Embryonic facial prominence (tissue), 1 donor: ENCODE measurements around the gene MYO1F.
"Not testable (repeated sequence)": the region's sequence is repeated elsewhere in the genome, so short reads cannot be mapped to it uniquely, and the experiment has no call there.

Source experiments
- DNase-seq: peaks from one replicate; pipeline ENCODE4 v3.0.0-alpha.2; 2016; ENCODE audit errors: extremely low spot score

The MYO1F gene

DNA sequence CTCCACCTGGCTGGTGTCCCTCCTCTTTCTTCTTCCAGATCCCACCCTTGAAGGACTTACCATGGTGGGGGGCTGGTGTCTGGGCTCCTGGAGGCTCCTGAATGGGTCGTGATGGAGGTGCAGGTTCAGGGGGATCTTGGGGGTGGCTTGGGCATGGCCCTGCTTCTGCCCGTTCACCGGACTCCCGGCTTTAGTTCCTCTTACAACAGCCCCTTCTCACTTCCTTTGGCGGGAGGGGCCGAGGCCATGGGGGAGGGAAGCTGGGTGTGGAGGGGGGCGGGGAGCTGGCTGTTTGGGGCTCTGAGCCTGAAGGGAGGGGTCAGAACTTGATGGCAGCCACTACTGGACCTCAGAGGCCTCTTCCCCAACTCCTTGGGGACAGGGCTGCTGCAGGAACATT lies at the start of gene MYO1F:
Gene MYO1F, minus strand, starts transcription at position 196 of the 400 bp plus-strand sequence. Its CDS starts 133 bp downstream, at position 63.
- DNase-seq = no peak

DNA sequence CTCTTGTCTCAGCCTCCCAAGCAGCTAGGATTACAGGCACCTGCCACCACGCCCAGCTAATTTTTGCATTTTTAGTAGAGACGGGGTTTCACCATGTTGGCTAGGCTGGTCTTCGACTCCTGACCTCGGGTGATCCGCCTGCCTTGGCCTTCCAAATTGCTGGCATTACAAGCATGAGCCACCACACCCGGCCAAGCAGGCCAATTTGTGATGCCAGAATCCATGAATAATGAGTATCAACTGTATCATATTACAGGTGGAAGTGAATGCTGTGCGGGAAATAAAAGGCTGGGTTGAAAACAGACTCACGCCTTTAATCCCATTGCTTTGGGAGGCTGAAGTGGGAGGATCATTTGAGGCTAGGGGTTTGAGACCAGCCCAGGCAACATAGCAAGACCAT lies 49.6 kb upstream of the MYO1F start:
- no peak for DNase-seq

DNA sequence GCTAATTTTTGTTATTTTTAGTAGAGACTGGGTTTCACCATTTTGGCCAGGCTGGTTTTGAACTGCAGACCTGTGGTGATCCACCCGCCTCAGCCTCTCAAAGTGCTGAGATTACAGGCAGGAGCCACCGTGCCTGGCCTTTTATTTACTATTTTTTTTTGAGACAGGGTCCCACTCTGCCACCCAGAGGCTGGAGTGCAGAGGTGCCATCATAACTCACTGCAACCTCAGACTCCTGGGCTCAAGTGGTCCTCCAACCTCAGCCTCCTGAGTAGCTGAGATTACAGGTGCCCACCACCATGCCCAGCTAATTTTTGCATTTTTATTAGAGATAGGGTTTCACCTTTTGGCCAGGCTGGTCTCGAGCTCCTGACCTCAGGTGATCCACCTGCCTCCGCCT lies 45.6 kb upstream of the MYO1F start:
- DNase-seq = not testable (repeated sequence)

DNA sequence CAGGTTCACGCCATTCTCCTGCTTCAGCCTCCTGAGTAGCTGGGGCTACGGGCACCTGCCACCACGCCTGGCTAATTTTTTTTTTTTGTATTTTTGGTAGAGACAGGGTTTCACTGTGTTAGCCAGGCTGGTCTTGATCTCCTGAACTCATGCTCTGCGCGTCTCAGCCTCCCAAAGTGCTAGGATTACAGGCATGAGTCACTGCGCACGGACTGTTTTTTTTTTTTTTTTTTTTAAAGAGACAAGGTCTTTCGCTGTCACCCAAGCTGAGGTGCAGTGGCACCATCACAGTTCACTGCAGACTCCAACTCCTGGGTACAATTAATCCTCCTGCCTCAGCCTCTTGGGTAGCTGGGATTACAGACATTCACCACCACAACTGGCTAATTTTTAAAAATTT lies 41.5 kb upstream of the MYO1F start:
- no peak for DNase-seq

DNA sequence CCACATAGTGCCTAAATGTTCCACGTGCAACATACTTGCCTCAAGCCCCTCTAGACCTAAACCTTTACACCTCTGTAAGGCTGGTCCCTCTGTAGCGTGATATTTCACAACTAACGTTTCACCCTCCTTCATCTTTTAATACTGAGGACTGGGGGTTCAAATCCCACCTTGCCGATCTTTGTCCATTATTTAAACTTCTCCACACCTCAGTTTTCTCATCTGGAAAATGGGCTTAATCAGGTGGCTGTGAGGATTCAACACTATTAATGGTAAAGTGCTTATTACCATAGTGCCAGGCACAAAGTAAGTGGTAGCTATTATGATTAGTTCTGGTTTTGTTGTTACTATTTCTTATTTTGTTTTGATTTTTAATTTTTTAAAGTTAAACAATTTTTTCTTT lies 40.7 kb upstream of the MYO1F start:
- DNase-seq = no peak

DNA sequence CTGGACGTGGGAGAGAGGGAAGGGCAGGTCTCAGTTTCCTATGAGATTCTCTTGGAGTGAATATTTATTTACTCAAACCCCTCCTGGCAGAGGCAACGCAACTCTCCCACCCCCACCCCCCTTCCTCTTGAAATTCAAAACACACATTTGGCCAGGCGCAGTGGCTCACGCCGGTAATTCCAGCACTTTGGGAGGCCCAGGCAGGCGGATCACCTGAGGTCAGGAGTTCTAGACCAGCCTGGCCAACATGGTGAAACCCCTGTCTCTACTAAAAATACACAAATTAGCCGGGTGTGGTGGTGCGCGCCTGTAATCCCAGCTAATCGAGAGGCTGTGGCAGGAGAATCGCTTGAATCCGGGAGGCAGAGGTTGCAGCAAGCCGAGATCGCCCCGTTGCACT lies 40.1 kb upstream of the MYO1F start:
- DNase-seq = not testable (repeated sequence)

DNA sequence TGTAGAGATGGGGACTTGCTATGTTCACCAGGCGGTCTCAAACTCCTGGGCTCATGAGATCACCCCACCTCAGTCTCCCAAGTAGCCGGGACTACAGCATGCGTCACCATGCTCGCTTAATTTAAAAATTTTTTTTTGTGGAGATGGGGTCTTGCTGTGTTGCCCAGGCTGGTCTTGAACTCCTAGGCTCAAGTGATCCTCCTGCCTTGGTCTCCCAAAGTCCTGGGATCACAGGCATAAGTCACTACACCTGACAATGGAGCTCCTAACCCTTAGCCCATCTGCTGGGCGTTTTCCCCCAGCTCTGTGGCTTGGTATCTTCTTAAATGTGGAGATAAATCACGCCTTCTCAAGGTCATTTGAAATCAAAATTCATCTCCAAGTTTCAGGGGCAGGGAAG lies 39.6 kb upstream of the MYO1F start:
- DNase-seq = no peak

DNA sequence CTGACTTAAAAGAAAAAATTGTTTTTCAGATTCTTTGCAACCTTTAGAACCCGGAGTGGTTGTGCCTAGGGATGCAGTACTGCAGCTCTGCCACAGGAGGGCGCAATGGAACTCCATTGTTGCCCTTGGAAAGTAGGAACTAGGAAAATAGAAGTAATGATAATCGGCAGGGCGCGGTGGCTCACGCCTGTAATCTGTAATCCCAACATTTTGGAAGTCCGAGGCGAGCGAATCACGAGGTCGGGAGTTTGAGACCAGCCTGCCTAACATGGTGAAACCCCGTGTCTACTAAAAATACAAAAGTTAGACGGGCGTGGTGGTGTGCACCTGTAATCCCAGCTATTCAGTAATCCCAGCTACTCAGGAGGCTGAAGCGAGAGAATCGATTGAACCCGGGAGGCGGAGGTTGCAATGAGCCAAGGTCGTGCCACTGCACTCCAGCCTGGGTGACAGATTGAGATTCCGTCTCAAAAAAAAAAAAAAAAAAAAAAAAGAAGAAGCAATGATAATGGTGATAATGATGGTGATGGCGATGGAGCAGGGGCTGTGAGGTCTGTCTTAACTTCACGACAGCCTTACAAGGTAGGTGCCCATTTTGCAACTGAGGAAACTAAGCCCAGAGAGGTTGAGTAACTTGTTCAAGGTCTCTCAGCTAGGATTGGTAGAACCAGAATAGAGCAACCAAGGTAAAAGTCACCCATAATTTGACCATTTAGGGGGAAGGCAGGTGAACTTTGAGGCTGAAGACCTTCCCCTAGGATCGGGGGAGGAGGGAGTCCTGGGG lies 38.8 kb upstream of the MYO1F start:
- no peak for DNase-seq

DNA sequence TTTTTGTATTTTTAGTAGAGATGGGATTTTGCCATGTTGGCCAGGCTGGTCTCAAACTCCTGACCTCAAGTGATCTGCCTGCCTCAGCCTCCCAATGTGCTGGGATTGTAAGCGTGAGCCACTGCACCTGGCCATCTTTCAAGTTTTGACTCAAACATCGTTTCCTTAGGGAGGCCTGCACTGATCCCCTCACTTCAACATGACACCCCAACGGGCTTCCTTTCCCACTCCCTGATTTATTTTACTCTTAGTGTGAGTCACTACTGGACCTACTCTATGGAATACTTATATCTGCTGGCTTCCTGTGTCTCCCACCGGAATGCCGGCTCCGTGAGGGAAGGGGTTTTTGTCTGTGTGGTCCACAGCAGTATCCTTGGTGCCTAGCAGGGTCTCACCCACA lies 37.8 kb upstream of the MYO1F start:
- DNase-seq = no peak

DNA sequence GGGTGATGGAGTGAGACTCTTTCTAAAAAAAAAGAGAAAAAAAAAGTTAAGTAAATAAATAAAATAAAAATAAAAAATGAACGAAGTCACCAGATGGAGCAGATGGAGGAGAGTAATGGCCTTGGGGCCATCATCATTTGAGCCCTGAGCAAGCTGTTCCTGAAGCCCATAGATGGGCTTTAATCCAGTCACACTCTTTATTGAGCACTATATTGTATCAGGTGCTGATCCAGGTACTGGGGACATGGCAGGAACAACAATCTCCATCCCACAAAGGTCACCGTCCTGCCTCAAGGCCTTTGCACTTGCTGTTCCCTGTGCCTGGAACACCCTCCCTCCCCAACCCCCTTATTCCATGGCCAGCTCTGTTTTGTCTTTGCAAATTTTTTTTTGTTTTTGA lies 37.2 kb upstream of the MYO1F start:
- DNase-seq = no peak

DNA sequence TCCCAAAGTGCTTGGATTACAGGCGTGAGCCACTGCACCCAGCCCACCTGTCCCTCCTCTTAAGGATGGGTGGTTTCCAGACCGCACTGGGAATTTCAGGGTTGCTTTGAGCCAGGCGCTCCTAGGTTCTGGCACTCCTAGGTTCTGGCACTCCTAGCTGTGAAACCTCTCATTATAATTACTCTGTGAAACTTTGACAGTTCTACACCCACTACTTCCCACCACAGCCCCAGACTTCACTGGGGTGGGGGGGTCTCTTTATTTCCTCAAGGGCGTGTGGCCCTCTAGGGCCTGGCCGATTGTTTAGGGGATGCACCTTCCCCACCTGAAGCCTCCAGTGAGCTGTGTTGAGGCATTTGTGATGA lies 35.5 kb upstream of the MYO1F start:
- no peak for DNase-seq

DNA sequence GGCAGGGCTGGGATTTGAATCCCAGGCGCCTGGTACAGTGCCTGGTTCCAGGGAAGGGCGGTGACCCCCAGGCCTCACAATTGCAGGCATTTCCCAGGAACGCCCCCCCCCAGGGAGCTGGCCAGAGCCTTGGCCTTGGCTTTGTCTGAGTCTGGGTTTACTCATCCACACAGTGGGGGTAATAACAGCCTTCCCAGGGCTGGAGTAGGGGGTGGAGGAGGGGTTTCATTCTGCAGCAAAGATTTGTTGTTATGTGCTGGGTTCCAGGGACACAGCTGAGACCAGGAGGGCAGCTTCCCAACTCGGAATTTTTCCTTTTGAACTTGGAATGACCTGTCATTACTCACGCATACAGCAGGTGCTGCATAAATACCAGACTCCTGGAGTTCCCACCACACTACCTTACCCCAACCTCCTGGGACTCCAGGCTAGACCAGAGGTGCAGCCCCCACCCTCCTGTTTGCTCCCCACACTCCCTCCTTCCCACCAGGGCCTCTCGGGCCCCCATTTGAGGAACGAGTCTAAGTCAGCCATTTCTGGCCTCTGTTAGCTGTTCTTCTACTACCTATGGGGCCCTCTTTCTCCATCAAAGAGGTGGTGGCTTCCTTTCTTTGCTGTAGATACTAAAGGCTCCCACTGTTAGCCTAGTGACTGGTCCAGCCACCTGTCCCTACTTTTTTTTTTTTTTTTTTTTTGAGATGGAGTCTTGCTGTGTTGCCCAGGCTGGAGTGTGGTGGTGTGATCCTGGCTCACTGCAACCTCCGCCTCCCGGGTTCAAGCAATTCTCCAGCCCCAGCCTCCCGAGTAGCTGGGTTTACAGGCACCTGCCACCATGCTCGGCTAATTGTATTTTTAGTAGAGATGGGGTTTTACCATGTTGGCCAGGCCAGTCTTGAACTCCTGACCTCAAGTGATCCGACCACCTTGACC lies 34.9 kb upstream of the MYO1F start:
- no peak for DNase-seq

DNA sequence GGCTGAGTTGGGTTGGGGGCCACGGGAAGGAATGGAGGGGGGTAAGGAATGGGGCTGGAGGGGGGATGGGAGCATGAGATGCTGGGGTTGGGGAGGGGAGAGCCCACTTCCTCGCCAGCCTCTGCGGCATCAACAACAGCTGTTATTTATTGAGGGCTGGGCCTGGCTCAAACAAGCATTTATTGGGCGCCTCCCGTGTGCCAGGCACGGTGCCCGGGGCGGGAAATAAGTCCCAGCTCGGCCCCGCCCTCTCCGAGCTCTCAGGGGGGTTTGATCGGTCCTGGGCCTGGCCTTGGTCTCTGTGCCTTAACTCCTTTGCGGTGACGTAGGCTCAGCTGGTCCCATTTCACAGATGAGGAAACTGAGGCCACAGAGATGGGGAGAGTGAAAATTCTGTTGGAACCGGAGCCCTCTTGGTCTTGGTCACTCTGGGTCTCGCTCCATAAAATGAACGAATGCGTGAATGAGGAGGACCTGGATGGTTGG lies 34.2 kb upstream of the MYO1F start:
- peak; percentile 62 for DNase-seq

DNA sequence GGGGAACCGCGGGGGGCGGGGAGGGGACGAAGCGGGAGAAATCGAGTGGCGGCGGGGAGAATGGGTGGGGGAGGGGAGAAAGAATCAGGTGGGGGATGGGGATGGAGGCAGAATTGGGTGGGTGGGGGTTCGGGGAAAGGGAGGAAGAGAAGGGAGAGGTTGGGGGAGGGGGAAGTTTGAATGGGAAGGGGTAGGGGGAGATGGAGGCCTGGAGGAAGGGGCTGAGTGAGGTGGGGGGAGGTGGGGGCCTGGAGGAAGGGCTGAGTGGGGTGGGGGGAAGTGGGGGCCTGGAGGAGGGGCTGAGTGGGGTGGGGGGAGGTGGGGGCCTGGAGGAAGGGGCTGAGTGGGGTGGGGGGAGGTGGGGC lies 33.7 kb upstream of the MYO1F start:
- peak; percentile 63 for DNase-seq

DNA sequence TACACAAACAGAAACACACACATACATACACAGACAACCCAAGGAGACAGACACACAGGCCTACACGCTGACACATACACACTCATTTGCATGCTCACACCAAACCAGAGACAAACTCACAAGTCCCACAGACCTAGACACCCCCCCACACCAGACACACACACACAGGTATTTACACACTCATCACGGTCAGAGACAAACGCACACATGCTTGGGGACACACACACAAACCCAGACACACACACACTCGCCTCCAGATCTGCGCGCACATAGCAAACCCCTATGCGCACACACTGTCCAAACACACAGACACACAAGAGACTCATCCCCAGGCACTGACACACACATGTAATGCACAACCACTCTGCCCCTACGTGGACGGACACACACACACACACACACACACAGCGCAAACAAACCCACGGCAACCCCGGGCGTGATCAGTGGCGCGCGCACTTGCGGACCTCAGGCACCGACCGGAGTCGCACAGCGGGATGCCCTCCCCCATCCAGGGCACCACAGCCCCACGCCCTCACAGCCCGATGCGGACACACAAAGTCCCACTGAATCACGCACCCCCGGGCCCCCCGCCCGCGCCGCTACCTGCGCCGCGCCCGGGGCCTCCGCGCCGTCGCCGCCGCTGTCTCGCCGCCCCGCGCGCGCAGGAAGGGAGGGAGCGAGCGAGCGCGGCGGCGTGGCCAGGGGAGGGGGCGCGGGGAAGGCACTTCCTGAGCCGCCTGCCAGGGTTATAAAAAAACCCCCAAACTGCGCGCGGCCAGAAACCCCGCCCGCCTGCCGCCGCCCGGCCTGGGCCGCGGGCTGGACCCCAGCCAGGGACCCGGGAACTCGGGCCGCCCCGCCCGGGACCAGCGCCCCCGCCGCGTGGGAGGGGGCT lies 33.0 kb upstream of the MYO1F start, which contains the start of gene ADAMTS10:
Gene ADAMTS10, minus strand, starts transcription at position 675 of the 895 bp plus-strand sequence. CDS start 5,005 bp downstream, outside the sequence.
- DNase-seq = no peak

DNA sequence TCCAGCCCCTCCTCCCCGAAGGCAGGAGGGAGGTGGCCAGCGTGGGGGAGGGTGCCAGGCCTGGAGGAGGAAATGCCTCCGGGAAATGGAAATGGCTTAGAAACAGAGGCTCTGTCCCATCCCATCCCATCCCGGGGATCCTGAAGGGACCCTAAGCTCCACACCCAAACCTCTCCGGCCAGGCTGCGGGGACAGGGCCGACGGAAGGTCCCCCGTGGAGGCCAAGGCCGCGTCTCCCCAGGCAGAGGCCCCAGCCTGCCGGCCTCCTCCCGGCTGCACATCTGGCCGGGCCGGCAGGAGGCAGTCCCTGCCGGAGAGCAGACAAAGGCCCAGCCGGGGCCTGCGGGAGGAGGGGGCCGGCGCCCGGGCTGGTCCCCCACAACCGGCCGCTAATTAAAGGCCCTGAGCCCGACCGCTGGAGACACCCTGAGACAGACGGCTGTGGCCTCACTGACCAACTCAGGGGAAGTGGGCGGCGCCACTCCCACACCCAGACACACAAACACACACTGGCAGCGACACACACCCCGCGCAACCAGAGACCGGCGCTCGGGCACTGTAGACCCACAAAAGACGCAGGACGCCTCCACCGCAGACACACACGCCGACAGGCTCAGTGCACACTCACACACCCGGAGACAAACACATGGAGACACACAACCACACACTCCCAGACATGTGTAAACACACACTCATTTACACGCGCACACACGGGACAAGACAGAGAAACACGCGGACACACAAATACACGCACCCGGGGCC lies 32.2 kb upstream of the MYO1F start:
- no peak for DNase-seq

DNA sequence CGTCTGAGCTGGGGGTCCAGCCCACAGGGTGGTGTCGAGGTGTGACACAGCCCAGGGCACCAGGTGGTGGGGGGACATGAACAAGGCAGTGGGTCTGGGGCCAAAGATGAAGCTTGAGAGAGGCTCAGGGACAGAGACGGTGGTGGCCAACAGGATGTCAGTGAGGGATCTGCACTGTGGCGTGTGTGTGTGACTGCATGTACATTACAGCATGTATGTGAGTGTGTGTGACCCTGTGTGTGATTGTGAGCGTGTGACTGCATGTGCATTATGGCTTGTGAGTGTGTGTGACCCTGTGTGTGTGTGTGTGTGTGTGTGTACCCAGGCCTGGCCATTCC lies 31.7 kb upstream of the MYO1F start:
- no peak for DNase-seq

DNA sequence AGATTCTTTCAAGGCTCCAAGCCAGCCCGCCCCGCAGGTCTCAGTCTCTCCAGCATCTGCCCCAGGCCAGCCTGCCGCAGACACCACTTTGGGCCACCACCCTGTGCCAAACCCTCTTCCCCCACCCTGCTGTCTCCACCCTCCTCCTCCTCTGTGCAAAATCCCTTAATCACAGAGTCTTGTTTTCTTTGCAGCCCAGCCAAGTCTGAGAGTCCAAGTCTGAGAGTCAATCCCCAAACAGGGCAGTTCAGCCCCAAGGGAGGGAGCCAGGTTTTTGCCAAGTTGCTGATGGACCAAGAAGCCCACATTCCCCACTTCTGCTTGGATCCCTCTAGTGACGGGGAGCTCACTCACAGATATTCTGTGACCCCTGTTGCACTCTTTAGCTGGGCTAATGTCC lies 30.1 kb upstream of the MYO1F start:
- DNase-seq = no peak

DNA sequence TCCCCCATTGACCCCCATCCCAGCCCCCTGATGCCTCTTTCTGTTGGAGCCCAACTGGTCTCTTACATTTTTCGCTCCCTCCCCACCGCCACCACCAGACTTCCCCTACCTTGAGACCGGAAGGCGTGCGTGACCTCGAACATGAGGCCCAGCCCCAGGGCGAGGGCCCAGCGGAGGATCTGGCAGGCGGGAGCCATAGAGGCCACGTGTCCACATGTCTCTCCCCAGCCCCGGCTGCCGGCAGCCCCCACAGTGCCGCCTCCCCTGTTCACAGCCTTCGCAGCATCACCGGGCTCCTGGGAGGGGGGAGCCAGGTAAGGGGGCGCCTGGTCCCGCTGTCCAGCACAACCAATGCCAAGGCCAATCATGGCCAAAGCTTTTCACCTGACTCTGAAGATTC lies 28.3 kb upstream of the MYO1F start:
- DNase-seq = no peak

DNA sequence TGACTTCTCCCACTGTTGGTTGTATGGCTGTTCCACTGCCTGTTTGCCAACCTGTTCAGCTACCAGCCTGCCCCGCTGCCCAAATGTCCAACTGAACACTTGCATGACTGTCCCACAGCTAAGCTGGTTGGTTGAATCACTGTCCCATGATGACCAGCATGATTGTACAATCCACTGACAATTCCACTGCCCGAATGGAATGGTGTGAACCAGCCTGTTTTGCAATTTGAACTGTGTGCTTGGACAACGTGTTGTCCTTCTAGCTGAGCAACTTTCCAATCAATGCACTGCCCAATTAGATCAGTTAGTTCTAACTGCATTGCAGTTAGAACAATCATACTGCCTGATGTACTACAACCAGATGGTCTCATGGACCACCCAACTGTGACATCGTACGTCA lies 24.6 kb upstream of the MYO1F start:
- no peak for DNase-seq

DNA sequence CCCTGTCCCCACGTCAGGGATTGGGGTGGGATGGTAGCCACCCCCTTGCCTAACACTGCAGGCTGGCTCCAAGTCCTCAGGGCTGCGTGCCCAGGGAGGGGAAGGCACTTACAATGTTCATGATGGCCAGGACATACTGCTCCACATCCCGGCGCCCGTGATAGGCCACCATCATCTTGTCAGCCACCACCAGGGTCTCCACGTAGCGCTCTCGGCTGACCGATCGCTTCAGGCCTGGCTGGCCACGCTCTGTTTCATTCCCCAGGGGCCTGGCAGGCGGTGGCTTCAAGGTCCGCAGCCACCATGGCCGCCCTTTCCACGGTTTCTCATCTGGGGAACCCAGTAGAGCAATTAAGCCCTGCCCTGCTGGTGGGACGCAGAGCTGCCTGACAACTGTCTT lies 23.6 kb upstream of the MYO1F start:
- DNase-seq = no peak
